Fibroblast of lung (primary cell): ENCODE measurements around the gene LZTS2. TPM values are rescaled to one million over a fixed set of nuclear protein-coding genes. Genes with fewer than 3 reads are reported as not detected.

Experiments used
- DNase-seq, 2 donors: peaks; one replicate each; pipeline versions ENCODE4 v3.0.0 to v3.0.0-alpha.2; 2010; ENCODE audit warnings: low read depth in 2 of 2
- H2AFZ ChIP-seq: 2 replicates; pipeline ENCODE4 v1.5.1; 2012; ENCODE audit warnings: low read length, control low read depth, inconsistent platforms
- H3K27ac ChIP-seq: 2 replicates; pipeline ENCODE4 v1.5.1; 2011; ENCODE audit warnings: low read length, control low read depth; ENCODE audit not compliant: insufficient read depth
- H3K27me3 ChIP-seq: 2 replicates; pipeline ENCODE4 v1.5.1; 2011; ENCODE audit warnings: mild to moderate bottlenecking, low read length; ENCODE audit not compliant: control insufficient read depth, insufficient read depth
- H3K36me3 ChIP-seq: 2 replicates; pipeline ENCODE4 v1.5.1; 2011; ENCODE audit warnings: low read length; ENCODE audit not compliant: control insufficient read depth, insufficient read depth
- H3K4me1 ChIP-seq: 2 replicates; pipeline ENCODE4 v1.5.1; 2011; ENCODE audit warnings: low read length; ENCODE audit not compliant: control insufficient read depth, insufficient read depth; ENCODE audit errors: extremely low read depth
- H3K4me2 ChIP-seq: 2 replicates; pipeline ENCODE4 v1.5.1; 2011; ENCODE audit warnings: low read length, control low read depth; ENCODE audit not compliant: insufficient read depth; ENCODE audit errors: extremely low read depth
- H3K4me3 ChIP-seq, 4 experiments: fragments of 200-600 bp in 1 of 4; sonication (generic) in 1 of 4; replicated peaks in 1 of 4; 2 replicates each; pipeline ENCODE4 v1.5.1; 2011 to 2016; ENCODE audit warnings: low read length in 4 of 4, low read depth in 3 of 4, mild to moderate bottlenecking in 3 of 4, control low read depth in 2 of 4, inconsistent platforms in 1 of 4, mixed read lengths in 1 of 4; ENCODE audit not compliant: insufficient read depth in 1 of 4; ENCODE audit errors: control extremely low read depth in 1 of 4
- H3K79me2 ChIP-seq: 2 replicates; pipeline ENCODE4 v1.5.1; 2012; ENCODE audit warnings: mild to moderate bottlenecking, low read length, inconsistent platforms; ENCODE audit not compliant: control insufficient read depth, insufficient read depth
- H3K9ac ChIP-seq: 2 replicates; pipeline ENCODE4 v1.5.1; 2011; ENCODE audit warnings: mild to moderate bottlenecking, low read length, control low read depth; ENCODE audit not compliant: insufficient read depth
- H3K9me3 ChIP-seq: 2 replicates; pipeline ENCODE4 v1.5.1; 2012; ENCODE audit warnings: low read depth, low read length; ENCODE audit not compliant: control insufficient read depth, insufficient read depth
- H4K20me1 ChIP-seq: 2 replicates; pipeline ENCODE4 v1.5.1; 2011; ENCODE audit warnings: low read length; ENCODE audit not compliant: control insufficient read depth, insufficient read depth; ENCODE audit errors: extremely low read depth
- EZH2 ChIP-seq: IDR thresholded peaks from 2 replicates; pipeline ENCODE4 v1.5.1; 2012; ENCODE audit warnings: low read length, control low read depth, mild to moderate bottlenecking; ENCODE audit errors: missing control alignments
- polyA minus RNA-seq: library from RNA; depleted of rRNA, polyadenylated mRNA; stranded (reverse); fragments of >200 nt; gene quantifications from 2 replicates; pipeline ENCODE4 v1.2.3, GENCODE V29; 2011; ENCODE audit warnings: low replicate concordance
- polyA plus RNA-seq, 2 donors: library from polyadenylated mRNA; depleted of rRNA in 1 of 2; stranded (reverse) in 1 of 2; unstranded in 1 of 2; fragments of >200 nt; gene quantifications; 2 replicates each; pipeline ENCODE4 v1.2.1, GENCODE V29; 2011 to 2012; ENCODE audit warnings: missing spikeins in 1 of 2
- total RNA-seq: library from RNA; depleted of rRNA; stranded (reverse); fragments of >200 nt; gene quantifications from 2 replicates; pipeline ENCODE4 v1.2.1, GENCODE V29; 2014
- TF ChIP-seq, protein P1 (sequence below), 2 donors: IDR thresholded peaks in 1 of 2; conservative IDR thresholded peaks in 1 of 2; 1 replicate in 1 of 2; 2 replicates in 1 of 2; pipeline ENCODE4 v1.5.1; 2011 to 2012; ENCODE audit warnings: low read length in 2 of 2, control low read depth in 1 of 2, inconsistent platforms in 1 of 2, low read depth in 1 of 2, mild to moderate bottlenecking in 1 of 2

LZTS2 gene, protein sequence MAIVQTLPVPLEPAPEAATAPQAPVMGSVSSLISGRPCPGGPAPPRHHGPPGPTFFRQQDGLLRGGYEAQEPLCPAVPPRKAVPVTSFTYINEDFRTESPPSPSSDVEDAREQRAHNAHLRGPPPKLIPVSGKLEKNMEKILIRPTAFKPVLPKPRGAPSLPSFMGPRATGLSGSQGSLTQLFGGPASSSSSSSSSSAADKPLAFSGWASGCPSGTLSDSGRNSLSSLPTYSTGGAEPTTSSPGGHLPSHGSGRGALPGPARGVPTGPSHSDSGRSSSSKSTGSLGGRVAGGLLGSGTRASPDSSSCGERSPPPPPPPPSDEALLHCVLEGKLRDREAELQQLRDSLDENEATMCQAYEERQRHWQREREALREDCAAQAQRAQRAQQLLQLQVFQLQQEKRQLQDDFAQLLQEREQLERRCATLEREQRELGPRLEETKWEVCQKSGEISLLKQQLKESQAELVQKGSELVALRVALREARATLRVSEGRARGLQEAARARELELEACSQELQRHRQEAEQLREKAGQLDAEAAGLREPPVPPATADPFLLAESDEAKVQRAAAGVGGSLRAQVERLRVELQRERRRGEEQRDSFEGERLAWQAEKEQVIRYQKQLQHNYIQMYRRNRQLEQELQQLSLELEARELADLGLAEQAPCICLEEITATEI
- total RNA-seq (120 and 129 TPM in 2 replicates), polyA plus RNA-seq (33.2 and 34.7 TPM in 2 replicates), polyA minus RNA-seq (51.1 and 59.0 TPM in 2 replicates)
- 71.7 and 81.3 TPM in 2 replicates for polyA plus RNA-seq (2012)

DNA sequence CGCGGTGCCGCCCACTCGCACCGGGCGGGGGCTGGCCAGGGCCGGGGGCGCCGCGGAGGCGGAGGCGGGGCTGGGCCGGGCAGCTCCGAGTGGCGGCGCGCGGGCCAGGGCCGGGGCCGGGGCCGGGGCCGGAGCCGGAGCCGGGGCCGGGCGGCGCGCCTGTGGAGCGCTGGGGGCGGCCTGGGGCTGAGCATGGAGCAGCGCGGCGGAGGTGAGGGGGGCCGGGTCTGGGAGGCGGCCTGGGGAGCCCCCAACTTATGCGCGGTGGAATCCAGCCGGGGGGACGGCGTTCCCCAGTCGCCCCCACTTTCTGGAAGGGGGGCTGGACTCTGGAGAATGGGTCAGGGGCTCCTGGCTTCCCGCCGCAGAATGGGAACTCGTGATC is at the start of gene LZTS2:
LZTS2 (plus strand) TSS at position 67 of the 385 bp plus-strand sequence. CDS start 2,731 bp downstream, outside the sequence.
- Histone ChIP-seq H3K36me3 (peaks cover 22% of the 10 kb centered on the region), H4K20me1 (peaks cover 2% of the 10 kb centered on the region), H3K9ac (peak within 1 kb of the TSS; percentile 95), H2AFZ (peak within 1 kb of the TSS; percentile 2), H3K4me2 (peak within 1 kb of the TSS; percentile 99), H3K4me1 (peaks cover 27% of the 10 kb centered on the region), H3K27ac (peak within 1 kb of the TSS; percentile 99), H3K79me2 (peaks cover 45% of the 10 kb centered on the region), H3K4me3 (peak within 1 kb of the TSS; percentile 85 to 98 (median 89)), H3K9me3 (no peaks in the 10 kb centered on the region), H3K27me3 (no peaks in the 10 kb centered on the region)
- TF ChIP-seq, protein P1, sequence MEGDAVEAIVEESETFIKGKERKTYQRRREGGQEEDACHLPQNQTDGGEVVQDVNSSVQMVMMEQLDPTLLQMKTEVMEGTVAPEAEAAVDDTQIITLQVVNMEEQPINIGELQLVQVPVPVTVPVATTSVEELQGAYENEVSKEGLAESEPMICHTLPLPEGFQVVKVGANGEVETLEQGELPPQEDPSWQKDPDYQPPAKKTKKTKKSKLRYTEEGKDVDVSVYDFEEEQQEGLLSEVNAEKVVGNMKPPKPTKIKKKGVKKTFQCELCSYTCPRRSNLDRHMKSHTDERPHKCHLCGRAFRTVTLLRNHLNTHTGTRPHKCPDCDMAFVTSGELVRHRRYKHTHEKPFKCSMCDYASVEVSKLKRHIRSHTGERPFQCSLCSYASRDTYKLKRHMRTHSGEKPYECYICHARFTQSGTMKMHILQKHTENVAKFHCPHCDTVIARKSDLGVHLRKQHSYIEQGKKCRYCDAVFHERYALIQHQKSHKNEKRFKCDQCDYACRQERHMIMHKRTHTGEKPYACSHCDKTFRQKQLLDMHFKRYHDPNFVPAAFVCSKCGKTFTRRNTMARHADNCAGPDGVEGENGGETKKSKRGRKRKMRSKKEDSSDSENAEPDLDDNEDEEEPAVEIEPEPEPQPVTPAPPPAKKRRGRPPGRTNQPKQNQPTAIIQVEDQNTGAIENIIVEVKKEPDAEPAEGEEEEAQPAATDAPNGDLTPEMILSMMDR (conservative IDR thresholded peaks at IDR 0.05 in 1 of 2, IDR thresholded peaks at IDR 0.05 in 1 of 2; ENCODE audit: low read depth in 1 of 2, low read length in 2 of 2): no peak
- no peak for TF ChIP-seq EZH2
- DNase-seq: no peak

DNA sequence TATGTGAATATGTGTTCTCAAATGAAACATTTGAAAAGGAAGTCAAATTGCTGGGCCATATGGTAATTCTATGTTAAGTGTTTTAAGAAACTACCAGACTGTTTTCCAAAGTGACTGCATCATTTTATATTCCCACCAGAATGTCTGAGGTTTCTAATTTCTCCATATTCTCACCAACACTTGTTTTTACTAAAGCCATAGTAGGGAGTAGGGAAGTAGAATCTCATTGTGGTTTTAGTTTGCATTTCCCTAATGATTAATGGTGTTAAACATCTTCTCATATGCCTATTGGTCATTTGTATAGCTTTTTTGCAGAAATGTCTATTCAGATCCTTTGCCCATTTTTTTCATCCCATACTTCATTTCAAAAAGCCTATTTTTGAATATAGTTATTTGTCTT is 39.4 kb upstream of the LZTS2 start:
- no peak overlapping the region for H3K4me3 ChIP-seq
- no peaks in the 10 kb centered on the region for H3K27me3 ChIP-seq
- no peak for DNase-seq
- no peak overlapping the region for H2AFZ ChIP-seq
- TF ChIP-seq, protein P1 (conservative IDR thresholded peaks at IDR 0.05 in 1 of 2, IDR thresholded peaks at IDR 0.05 in 1 of 2; ENCODE audit: low read depth in 1 of 2, low read length in 2 of 2): no peak
- no peak for TF ChIP-seq EZH2
- no peak overlapping the region for H3K27ac ChIP-seq
- H3K36me3 ChIP-seq: peaks cover 5% of the 10 kb centered on the region
- H3K9ac ChIP-seq: no peak overlapping the region
- no peaks in the 10 kb centered on the region for H4K20me1 ChIP-seq
- no peak overlapping the region for H3K4me2 ChIP-seq
- no peaks in the 10 kb centered on the region for H3K79me2 ChIP-seq
- no peaks in the 10 kb centered on the region for H3K9me3 ChIP-seq
- H3K4me1 ChIP-seq: no peaks in the 10 kb centered on the region

DNA sequence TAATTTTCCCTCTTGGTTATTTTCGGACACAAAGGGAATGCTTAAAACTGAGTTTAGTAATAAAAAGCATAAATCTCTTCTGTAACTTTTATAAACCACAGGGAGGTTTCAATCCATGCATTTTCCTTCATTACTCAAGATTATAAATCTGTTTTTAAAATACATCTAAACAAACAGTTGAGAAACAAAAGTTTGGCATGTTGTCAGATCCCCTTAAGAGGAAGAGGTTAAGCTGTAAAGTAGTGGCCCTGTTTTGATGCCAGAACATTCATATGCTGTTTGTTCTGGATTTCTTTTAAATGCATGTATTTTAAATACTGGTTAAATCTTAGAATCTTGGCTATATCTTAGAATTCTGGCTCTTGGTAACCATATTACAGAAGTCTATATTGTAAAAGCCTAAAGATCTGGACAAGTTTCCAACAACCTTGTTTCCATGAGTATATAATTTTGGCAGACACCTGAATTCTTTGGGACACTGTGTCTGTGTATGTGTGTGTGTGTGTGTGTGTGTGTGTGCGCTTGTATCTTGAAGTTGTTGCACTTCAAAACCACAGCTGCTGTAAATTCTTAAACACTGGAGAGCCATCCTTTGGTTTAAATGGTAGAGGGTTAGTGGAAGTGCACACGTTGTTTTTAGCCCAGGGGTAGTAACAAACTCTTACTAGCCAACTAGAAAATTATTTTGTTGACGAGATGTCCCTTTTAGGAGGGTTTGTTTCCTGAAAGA is 37.1 kb upstream of the LZTS2 start:
- H3K9me3 ChIP-seq: no peaks in the 10 kb centered on the region
- no peak overlapping the region for H3K27ac ChIP-seq
- DNase-seq: peak in 1 of 2 donors; percentile 56
- H3K9ac ChIP-seq: no peak overlapping the region
- TF ChIP-seq EZH2: no peak
- TF ChIP-seq, protein P1 (conservative IDR thresholded peaks at IDR 0.05 in 1 of 2, IDR thresholded peaks at IDR 0.05 in 1 of 2; ENCODE audit: low read depth in 1 of 2, low read length in 2 of 2): no peak
- H4K20me1 ChIP-seq: no peaks in the 10 kb centered on the region
- no peak overlapping the region for H3K4me3 ChIP-seq
- H3K36me3 ChIP-seq: peaks cover 4% of the 10 kb centered on the region
- H3K4me2 ChIP-seq: no peak overlapping the region
- no peaks in the 10 kb centered on the region for H3K79me2 ChIP-seq
- no peaks in the 10 kb centered on the region for H3K27me3 ChIP-seq
- H2AFZ ChIP-seq: no peak overlapping the region
- no peaks in the 10 kb centered on the region for H3K4me1 ChIP-seq
